Placental epithelial cell (primary cell): ENCODE measurements around the gene CHAC2. TPM values are rescaled to one million over a fixed set of nuclear protein-coding genes. Genes with fewer than 3 reads are reported as not detected.

Source experiments
- total RNA-seq: library from RNA; depleted of rRNA; stranded (reverse); fragments of >200 nt; gene quantifications from 2 replicates; pipeline ENCODE4 v1.2.3, GENCODE V29; 2012

The CHAC2 gene
- 1.6 TPM in 1 of 2 replicates, not detected in the other for total RNA-seq

DNA sequence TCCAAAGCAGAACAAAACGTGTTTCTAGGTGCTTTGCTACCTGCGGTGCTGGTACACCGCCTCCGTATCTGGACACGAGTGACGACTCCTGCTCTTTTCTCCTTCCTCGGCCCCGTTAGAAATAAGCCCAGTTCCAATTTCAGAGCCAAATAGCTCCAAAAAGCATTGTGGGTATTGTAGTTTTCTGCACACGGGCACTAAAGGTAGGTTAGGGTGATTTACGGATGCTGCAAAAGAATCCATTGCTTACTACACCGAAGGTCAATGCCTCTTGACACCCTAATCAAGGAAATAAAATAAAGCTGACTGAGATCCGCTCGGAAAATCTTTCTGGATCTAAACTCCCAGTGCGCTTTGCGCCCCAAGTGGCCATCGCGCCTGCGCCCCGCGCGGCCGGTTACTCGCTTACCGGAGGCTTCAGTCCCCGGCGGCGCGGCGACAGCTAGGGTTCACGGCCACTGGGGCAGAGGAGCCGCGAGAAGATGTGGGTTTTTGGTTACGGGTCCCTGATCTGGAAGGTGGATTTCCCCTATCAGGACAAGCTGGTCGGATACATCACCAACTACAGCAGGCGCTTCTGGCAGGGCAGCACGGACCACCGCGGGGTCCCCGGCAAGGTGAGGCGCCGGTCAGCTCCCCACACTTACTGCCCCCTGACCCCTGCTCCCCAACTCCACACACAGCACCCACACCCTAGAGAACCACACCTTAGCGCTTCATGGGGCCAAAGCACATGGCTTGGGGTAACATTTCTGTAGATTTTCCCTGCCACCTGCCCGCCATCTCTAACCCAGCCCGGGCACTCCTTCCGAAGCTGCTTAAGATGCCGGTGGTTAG, at the start of gene CHAC2:
Gene CHAC2, plus strand, starts transcription at position 400 of the 837 bp plus-strand sequence. Its CDS starts 83 bp downstream, at position 483.

GRCh38 chr2:53786705-53787613, 19.4 kb downstream of the CHAC2 start, which contains the start of the genes ASB3 and ERLEC1:
Gene ASB3, minus strand, starts transcription at chr2:53786953. Its CDS starts 21,381 bp downstream, at chr2:53765572.
Gene ERLEC1, plus strand, starts transcription at chr2:53787044. Its CDS starts 167 bp downstream, at chr2:53787211.

Other genes starting within 250 kb of the CHAC2 start
- 24.3 and 24.9 TPM in 2 replicates for gene ASB3, start 19.1 kb downstream of the CHAC2 start, total RNA-seq
- gene ERLEC1, start 19.2 kb downstream of the CHAC2 start, total RNA-seq, result 60.0 and 86.4 TPM in 2 replicates
- 3.5 and 5.2 TPM in 2 replicates for gene GPR75, start 92.2 kb downstream of the CHAC2 start, total RNA-seq
- 28.7 and 46.5 TPM in 2 replicates for gene PSME4, start 203.2 kb downstream of the CHAC2 start, total RNA-seq